Measurements from ENCODE around the gene HIRIP3. TPM values are rescaled to one million over a fixed set of nuclear protein-coding genes. Genes with fewer than 3 reads are reported as not detected.

HIRIP3 gene
- total and polyA plus RNA-seq, 2 of the 13 experiments (the other 11 are each of a cell fraction or from before 2014, with no cell fraction given), result 12.6 to 17.2 TPM

- TF ChIP-seq, protein P1, sequence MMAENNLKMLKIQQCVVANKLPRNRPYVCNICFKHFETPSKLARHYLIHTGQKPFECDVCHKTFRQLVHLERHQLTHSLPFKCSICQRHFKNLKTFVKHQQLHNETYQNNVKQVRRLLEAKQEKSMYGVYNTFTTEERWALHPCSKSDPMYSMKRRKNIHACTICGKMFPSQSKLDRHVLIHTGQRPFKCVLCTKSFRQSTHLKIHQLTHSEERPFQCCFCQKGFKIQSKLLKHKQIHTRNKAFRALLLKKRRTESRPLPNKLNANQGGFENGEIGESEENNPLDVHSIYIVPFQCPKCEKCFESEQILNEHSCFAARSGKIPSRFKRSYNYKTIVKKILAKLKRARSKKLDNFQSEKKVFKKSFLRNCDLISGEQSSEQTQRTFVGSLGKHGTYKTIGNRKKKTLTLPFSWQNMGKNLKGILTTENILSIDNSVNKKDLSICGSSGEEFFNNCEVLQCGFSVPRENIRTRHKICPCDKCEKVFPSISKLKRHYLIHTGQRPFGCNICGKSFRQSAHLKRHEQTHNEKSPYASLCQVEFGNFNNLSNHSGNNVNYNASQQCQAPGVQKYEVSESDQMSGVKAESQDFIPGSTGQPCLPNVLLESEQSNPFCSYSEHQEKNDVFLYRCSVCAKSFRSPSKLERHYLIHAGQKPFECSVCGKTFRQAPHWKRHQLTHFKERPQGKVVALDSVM (CRISPR knock-in tag; IDR thresholded peaks at IDR 0.05), result no peak
- no peak for TF ChIP-seq JUN (CRISPR knock-in tag; IDR thresholded peaks at IDR 0.05)
- no peak for TF ChIP-seq ZNF33B (CRISPR knock-in tag; IDR thresholded peaks at IDR 0.05)
- no peak for TF ChIP-seq NAIF1 (CRISPR knock-in tag; IDR thresholded peaks at IDR 0.05; ENCODE audit: borderline replicate concordance)
- TF ChIP-seq, protein P2, sequence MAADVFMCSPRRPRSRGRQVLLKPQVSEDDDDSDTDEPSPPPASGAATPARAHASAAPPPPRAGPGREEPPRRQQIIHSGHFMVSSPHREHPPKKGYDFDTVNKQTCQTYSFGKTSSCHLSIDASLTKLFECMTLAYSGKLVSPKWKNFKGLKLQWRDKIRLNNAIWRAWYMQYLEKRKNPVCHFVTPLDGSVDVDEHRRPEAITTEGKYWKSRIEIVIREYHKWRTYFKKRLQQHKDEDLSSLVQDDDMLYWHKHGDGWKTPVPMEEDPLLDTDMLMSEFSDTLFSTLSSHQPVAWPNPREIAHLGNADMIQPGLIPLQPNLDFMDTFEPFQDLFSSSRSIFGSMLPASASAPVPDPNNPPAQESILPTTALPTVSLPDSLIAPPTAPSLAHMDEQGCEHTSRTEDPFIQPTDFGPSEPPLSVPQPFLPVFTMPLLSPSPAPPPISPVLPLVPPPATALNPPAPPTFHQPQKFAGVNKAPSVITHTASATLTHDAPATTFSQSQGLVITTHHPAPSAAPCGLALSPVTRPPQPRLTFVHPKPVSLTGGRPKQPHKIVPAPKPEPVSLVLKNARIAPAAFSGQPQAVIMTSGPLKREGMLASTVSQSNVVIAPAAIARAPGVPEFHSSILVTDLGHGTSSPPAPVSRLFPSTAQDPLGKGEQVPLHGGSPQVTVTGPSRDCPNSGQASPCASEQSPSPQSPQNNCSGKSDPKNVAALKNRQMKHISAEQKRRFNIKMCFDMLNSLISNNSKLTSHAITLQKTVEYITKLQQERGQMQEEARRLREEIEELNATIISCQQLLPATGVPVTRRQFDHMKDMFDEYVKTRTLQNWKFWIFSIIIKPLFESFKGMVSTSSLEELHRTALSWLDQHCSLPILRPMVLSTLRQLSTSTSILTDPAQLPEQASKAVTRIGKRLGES (CRISPR knock-in tag; IDR thresholded peaks at IDR 0.05; ENCODE audit: borderline replicate concordance), result no peak
- TF ChIP-seq ZIK1 (CRISPR knock-in tag; IDR thresholded peaks at IDR 0.05; ENCODE audit: borderline replicate concordance, low read depth), result no peak
- TF ChIP-seq CTCF (CRISPR knock-in tag; IDR thresholded peaks at IDR 0.05), result no peak
- TF ChIP-seq ZBTB8A (CRISPR knock-in tag; IDR thresholded peaks at IDR 0.05; ENCODE audit: borderline replicate concordance, low read depth), result no peak
- no peak for TF ChIP-seq CEBPG (CRISPR knock-in tag; IDR thresholded peaks at IDR 0.05)
- TF ChIP-seq EEA1 (CRISPR knock-in tag; IDR thresholded peaks at IDR 0.05; ENCODE audit: borderline replicate concordance), result 0 out of 2 replicates have a peak, but pooled peaks have one; percentile 47
- TF ChIP-seq BRD4 (CRISPR knock-in tag; IDR thresholded peaks at IDR 0.05), result no peak
- no peak for TF ChIP-seq HNRNPK (IDR thresholded peaks at IDR 0.05; ENCODE audit: low read depth, low read length, poor library complexity, severe bottlenecking)
- TF ChIP-seq RARA (CRISPR knock-in tag; IDR thresholded peaks at IDR 0.05), result no peak
- TF ChIP-seq SRSF4 (IDR thresholded peaks at IDR 0.05; ENCODE audit: low read depth, low read length, poor library complexity, severe bottlenecking), result no peak
- TF ChIP-seq, protein P3, sequence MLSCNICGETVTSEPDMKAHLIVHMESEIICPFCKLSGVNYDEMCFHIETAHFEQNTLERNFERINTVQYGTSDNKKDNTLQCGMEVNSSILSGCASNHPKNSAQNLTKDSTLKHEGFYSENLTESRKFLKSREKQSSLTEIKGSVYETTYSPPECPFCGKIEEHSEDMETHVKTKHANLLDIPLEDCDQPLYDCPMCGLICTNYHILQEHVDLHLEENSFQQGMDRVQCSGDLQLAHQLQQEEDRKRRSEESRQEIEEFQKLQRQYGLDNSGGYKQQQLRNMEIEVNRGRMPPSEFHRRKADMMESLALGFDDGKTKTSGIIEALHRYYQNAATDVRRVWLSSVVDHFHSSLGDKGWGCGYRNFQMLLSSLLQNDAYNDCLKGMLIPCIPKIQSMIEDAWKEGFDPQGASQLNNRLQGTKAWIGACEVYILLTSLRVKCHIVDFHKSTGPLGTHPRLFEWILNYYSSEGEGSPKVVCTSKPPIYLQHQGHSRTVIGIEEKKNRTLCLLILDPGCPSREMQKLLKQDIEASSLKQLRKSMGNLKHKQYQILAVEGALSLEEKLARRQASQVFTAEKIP (CRISPR knock-in tag; IDR thresholded peaks at IDR 0.05; ENCODE audit: borderline replicate concordance), result no peak
- TF ChIP-seq KLF6 (CRISPR knock-in tag; IDR thresholded peaks at IDR 0.05), result 0 out of 2 replicates have a peak, but pooled peaks have one; percentile 63
- TF ChIP-seq ZNF552 (CRISPR knock-in tag; IDR thresholded peaks at IDR 0.05; ENCODE audit: borderline replicate concordance), result no peak
- TF ChIP-seq, protein P4, sequence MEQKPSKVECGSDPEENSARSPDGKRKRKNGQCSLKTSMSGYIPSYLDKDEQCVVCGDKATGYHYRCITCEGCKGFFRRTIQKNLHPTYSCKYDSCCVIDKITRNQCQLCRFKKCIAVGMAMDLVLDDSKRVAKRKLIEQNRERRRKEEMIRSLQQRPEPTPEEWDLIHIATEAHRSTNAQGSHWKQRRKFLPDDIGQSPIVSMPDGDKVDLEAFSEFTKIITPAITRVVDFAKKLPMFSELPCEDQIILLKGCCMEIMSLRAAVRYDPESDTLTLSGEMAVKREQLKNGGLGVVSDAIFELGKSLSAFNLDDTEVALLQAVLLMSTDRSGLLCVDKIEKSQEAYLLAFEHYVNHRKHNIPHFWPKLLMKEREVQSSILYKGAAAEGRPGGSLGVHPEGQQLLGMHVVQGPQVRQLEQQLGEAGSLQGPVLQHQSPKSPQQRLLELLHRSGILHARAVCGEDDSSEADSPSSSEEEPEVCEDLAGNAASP (CRISPR knock-in tag; IDR thresholded peaks at IDR 0.05; ENCODE audit: borderline replicate concordance), result peak; percentile 21; the same call in 1 of the 2 replicates
- 0 out of 2 replicates have a peak, but pooled peaks have one; percentile 25 for TF ChIP-seq ETV5 (CRISPR knock-in tag; IDR thresholded peaks at IDR 0.05; ENCODE audit: borderline replicate concordance)
Measured at GRCh38 chr16:30028438-30029076, 33.1 kb upstream of the HIRIP3 start (continued).

All from HepG2 (cell line).